Measurements from ENCODE around the gene CDC26. TPM values are rescaled to one million over a fixed set of nuclear protein-coding genes. Genes with fewer than 3 reads are reported as not detected.
"Not testable (repeated sequence)": the region's sequence is repeated elsewhere in the genome, so short reads cannot be mapped to it uniquely, and the experiment has no call there.

CDC26 gene
- total and polyA plus RNA-seq, 2 experiments from 2014 or later = 39.8 to 77.2 TPM

DNA sequence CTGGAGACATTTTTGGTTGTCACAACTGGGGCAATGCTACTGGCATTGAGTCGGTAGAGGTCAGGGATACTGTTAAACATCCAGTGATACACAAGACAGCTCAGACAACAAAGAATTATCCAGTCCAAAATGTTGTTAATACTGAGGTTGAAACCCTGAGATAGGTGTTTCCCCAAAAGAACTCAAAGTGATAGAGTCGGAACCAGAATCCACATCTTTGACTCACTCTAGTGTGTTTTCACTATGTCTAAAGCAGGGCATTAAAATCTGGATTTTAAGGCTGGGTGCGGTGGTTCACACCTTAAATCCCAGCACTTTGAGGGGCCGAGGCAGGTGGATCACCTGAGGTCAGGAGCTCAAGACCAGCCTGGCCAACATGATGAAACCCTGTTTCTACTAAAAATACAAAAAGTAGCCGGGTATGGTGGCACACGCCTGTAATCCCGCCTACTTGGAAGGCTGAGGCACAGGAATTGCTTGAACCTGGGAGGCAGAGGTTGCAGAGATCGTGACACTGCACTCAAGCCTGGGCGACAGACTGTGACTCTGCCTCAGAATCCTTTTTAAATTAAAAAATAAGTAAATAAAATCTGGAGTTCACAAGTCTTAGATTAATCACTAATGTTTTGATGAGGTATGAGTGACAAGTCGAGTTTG is 37.0 kb downstream of the CDC26 start:
- no peak for DNase-seq (ENCODE audit: low spot score)
- Histone ChIP-seq H3K4me2 (no peak overlapping the region), H4K20me1 (ENCODE audit: insufficient read depth, poor library complexity, severe bottlenecking) (no peaks in the 10 kb centered on the region), H3K27ac (no peak overlapping the region), H3K4me1 (ENCODE audit: insufficient read depth) (no peaks in the 10 kb centered on the region), H3K27me3 (no peaks in the 10 kb centered on the region), H3K9me3 (ENCODE audit: low read depth) (no peaks in the 10 kb centered on the region), H3K36me3 (replicated peaks; ENCODE audit: insufficient read depth, low read depth) (no peaks in the 10 kb centered on the region), H3K79me2 (peaks cover 49% of the 10 kb centered on the region), H2AFZ (no peak overlapping the region), H3K9me2 (replicated peaks; ENCODE audit: insufficient read depth) (no peaks in the 10 kb centered on the region), H3K4me3 (no peak overlapping the region)
- 93% methylated on average over 10 of the region's 10 CpGs for WGBS (ENCODE audit: low lambda C conversion rate, missing lambda C conversion rate)
- no peak for TF ChIP-seq CTCF (IDR thresholded peaks at IDR 0.05; ENCODE audit: poor library complexity)
- no peak for TF ChIP-seq EZH2phosphoT487 (IDR thresholded peaks at IDR 0.05; ENCODE audit: low read depth, severe bottlenecking, unreplicated experiment)
- no peak for TF ChIP-seq EZH2 (IDR thresholded peaks at IDR 0.05; ENCODE audit: borderline replicate concordance)

DNA sequence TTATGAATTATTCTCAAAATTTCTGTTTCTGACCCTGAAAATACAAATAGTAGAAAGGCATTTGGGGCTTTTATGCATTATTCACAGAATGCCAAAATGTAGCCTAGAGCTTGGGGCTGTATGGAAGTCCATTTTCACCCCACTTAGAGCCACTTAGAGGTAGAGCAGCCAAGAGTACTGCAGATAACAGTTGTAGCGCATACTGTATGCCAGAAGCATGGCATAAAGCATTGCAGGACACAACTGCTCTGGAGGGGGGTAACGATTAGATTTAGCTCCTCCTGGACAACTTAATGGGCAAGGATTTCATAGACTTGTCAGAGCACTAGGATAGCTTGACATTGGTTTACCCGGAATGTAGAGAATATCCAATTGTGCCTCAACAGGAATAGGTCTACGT is 38.3 kb downstream of the CDC26 start:
- Histone ChIP-seq H3K9me3 (ENCODE audit: low read depth) (no peaks in the 10 kb centered on the region), H3K4me3 (no peak overlapping the region), H3K27me3 (no peaks in the 10 kb centered on the region), H4K20me1 (ENCODE audit: insufficient read depth, poor library complexity, severe bottlenecking) (no peaks in the 10 kb centered on the region), H3K27ac (no peak overlapping the region), H2AFZ (no peak overlapping the region), H3K4me2 (no peak overlapping the region), H3K9me2 (replicated peaks; ENCODE audit: insufficient read depth) (no peaks in the 10 kb centered on the region), H3K4me1 (ENCODE audit: insufficient read depth) (no peaks in the 10 kb centered on the region), H3K79me2 (peaks cover 56% of the 10 kb centered on the region), H3K36me3 (replicated peaks; ENCODE audit: insufficient read depth, low read depth) (no peaks in the 10 kb centered on the region)
- WGBS (ENCODE audit: low lambda C conversion rate, missing lambda C conversion rate) = 91% methylated on average over 4 of the region's 4 CpGs
- TF ChIP-seq EZH2 (IDR thresholded peaks at IDR 0.05; ENCODE audit: borderline replicate concordance) (no peak), CTCF (IDR thresholded peaks at IDR 0.05; ENCODE audit: poor library complexity) (no peak), EZH2phosphoT487 (IDR thresholded peaks at IDR 0.05; ENCODE audit: low read depth, severe bottlenecking, unreplicated experiment) (no peak)
- no peak for DNase-seq (ENCODE audit: low spot score)

- not testable (repeated sequence) for H3K4me2 ChIP-seq; H4K20me1 ChIP-seq (ENCODE audit: insufficient read depth, poor library complexity, severe bottlenecking); H3K9me3 ChIP-seq (ENCODE audit: low read depth); DNase-seq (ENCODE audit: low spot score); H3K4me3 ChIP-seq; H3K27ac ChIP-seq; H3K36me3 ChIP-seq (replicated peaks; ENCODE audit: insufficient read depth, low read depth); H2AFZ ChIP-seq; H3K4me1 ChIP-seq (ENCODE audit: insufficient read depth); H3K9me2 ChIP-seq (replicated peaks; ENCODE audit: insufficient read depth); H3K27me3 ChIP-seq
- WGBS (ENCODE audit: low lambda C conversion rate, missing lambda C conversion rate) = 92% methylated on average over 10 of the region's 10 CpGs
- peaks cover 68% of the 10 kb centered on the region for H3K79me2 ChIP-seq
Observed at GRCh38 chr9:113235701-113236255, 39.6 kb downstream of the CDC26 start.

DNA sequence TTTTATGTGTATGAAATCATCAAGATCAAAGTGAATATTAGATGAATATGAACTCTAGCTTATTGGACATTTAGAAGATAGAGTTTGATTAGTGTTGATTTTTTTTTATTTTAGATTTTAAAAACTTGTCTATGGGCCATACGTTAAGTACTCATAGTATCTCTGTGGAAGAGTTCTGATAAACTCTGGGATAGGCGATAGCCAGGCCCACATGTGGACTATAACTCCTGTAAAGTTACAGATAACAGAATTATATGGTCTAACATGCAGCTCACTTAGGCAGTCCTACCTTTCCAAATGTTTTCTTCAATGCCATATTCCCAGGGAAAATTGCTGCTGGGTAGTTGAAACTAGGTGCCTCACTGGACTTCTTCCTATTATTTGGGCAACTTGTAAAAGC is 43.7 kb downstream of the CDC26 start:
- Histone ChIP-seq H2AFZ (no peak overlapping the region), H3K27me3 (no peaks in the 10 kb centered on the region), H3K36me3 (replicated peaks; ENCODE audit: insufficient read depth, low read depth) (no peaks in the 10 kb centered on the region), H4K20me1 (ENCODE audit: insufficient read depth, poor library complexity, severe bottlenecking) (peaks cover 6% of the 10 kb centered on the region), H3K9me3 (ENCODE audit: low read depth) (no peaks in the 10 kb centered on the region), H3K79me2 (peaks cover 71% of the 10 kb centered on the region), H3K27ac (no peak overlapping the region), H3K9me2 (replicated peaks; ENCODE audit: insufficient read depth) (no peaks in the 10 kb centered on the region), H3K4me2 (no peak overlapping the region), H3K4me1 (ENCODE audit: insufficient read depth) (no peaks in the 10 kb centered on the region), H3K4me3 (no peak overlapping the region)
- no peak for TF ChIP-seq EZH2 (IDR thresholded peaks at IDR 0.05; ENCODE audit: borderline replicate concordance)
- TF ChIP-seq CTCF (IDR thresholded peaks at IDR 0.05; ENCODE audit: poor library complexity) = no peak
- no peak for TF ChIP-seq EZH2phosphoT487 (IDR thresholded peaks at IDR 0.05; ENCODE audit: low read depth, severe bottlenecking, unreplicated experiment)
- 84% methylated on average over 2 of the region's 2 CpGs for WGBS (ENCODE audit: low lambda C conversion rate, missing lambda C conversion rate)
- DNase-seq (ENCODE audit: low spot score) = no peak

Data from hepatocyte (in vitro differentiated cells).